Ishikawa (cell line): ENCODE measurements around the gene TAS2R41.

Experiments used
- CEBPB ChIP-seq: IDR thresholded peaks from 2 replicates; pipeline ENCODE4 v1.6.1; 2012
- EP300 ChIP-seq: IDR thresholded peaks from 2 replicates; pipeline ENCODE4 v1.6.1; 2012; ENCODE audit warnings: borderline replicate concordance
- RAD21 ChIP-seq: IDR thresholded peaks from 2 replicates; pipeline ENCODE4 v1.6.1; 2012; ENCODE audit warnings: low read depth
- REST ChIP-seq: IDR thresholded peaks from 2 replicates; pipeline ENCODE4 v1.6.1; 2012; ENCODE audit warnings: low read depth, mild to moderate bottlenecking
- TAF1 ChIP-seq: IDR thresholded peaks from 2 replicates; pipeline ENCODE4 v1.6.1; 2012; ENCODE audit warnings: low read depth, mild to moderate bottlenecking
- TCF12 ChIP-seq: IDR thresholded peaks from 2 replicates; pipeline ENCODE4 v1.6.1; 2012; ENCODE audit warnings: low read depth
- ZBTB7A ChIP-seq: IDR thresholded peaks from 2 replicates; pipeline ENCODE4 v1.6.1; 2012; ENCODE audit warnings: low read depth

GRCh38 chr7:143451122-143451521 lies 26.6 kb upstream of the TAS2R41 start:
- TF ChIP-seq EP300: no peak
- TF ChIP-seq CEBPB: no peak
- no peak for TF ChIP-seq REST
- TF ChIP-seq RAD21: no peak
- no peak for TF ChIP-seq ZBTB7A
- TF ChIP-seq TAF1: no peak
- no peak for TF ChIP-seq TCF12
